Measurements from ENCODE around the gene IFNL2.
"Not testable (repeated sequence)": the region's sequence is repeated elsewhere in the genome, so short reads cannot be mapped to it uniquely, and the experiment has no call there.

IFNL2 gene

DNA sequence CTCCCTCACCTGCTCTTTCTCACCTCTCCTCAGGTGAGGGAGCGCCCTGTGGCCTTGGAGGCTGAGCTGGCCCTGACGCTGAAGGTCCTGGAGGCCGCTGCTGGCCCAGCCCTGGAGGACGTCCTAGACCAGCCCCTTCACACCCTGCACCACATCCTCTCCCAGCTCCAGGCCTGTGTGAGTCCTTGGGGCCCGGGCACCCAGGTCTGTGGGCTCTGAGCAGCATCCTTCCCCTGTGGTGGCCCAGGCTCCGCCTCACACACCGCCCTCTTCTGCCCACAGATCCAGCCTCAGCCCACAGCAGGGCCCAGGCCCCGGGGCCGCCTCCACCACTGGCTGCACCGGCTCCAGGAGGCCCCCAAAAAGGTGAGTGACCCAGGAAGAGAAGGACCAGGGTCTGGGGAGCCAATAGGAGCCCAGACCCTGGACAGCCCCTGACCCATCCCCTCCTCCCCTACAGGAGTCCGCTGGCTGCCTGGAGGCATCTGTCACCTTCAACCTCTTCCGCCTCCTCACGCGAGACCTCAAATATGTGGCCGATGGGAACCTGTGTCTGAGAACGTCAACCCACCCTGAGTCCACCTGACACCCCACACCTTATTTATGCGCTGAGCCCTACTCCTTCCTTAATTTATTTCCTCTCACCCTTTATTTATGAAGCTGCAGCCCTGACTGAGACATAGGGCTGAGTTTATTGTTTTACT lies 29.9 kb downstream of the IFNL2 start:
- DNase-seq (ENCODE audit: low read depth): peak; percentile 52

GRCh38 chr19:39299404-39299803 lies 31.2 kb downstream of the IFNL2 start:
- DNase-seq (ENCODE audit: low read depth): no peak

DNA sequence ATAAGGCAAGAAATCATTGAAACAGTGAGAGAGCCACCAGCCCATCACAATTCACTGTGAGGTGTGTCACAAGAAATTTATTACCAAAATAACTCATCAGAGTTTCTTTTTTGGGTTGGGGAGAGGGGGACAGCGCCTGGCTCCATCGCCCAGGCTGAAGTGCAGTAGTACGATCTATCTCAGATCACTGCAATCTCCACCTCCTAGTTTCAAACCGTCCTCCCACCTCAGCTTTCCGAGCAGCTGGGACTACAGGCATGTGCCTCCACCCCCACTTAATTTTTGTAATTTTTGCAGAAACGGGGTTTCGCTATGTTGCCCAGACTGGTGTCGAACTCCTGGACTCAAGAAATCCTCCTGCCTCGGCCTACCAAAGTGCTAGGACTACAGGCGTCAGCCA lies 31.6 kb downstream of the IFNL2 start:
- no peak for DNase-seq (ENCODE audit: low read depth)

GRCh38 chr19:39301021-39301420 lies 32.8 kb downstream of the IFNL2 start:
- no peak for DNase-seq (ENCODE audit: low read depth)

DNA sequence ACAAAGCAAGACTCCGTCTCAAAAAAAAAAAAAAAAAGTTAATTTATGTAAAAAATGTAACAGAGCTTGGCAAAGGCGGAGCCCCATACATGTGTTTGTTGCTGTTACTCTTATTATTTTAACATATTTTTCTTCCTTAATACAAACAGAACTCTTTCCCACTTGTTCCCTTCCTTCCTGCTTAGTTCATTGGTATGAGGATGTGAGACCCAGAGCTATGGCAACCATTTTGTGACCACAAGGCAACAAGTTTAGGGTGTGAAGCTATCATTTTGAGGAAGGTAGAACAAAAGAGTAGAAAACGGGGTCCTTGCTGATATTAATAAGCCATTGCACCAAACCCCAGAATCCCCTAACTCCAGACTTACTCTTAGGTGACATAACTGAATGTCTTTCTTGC lies 33.4 kb downstream of the IFNL2 start:
- no peak for DNase-seq (ENCODE audit: low read depth)

DNA sequence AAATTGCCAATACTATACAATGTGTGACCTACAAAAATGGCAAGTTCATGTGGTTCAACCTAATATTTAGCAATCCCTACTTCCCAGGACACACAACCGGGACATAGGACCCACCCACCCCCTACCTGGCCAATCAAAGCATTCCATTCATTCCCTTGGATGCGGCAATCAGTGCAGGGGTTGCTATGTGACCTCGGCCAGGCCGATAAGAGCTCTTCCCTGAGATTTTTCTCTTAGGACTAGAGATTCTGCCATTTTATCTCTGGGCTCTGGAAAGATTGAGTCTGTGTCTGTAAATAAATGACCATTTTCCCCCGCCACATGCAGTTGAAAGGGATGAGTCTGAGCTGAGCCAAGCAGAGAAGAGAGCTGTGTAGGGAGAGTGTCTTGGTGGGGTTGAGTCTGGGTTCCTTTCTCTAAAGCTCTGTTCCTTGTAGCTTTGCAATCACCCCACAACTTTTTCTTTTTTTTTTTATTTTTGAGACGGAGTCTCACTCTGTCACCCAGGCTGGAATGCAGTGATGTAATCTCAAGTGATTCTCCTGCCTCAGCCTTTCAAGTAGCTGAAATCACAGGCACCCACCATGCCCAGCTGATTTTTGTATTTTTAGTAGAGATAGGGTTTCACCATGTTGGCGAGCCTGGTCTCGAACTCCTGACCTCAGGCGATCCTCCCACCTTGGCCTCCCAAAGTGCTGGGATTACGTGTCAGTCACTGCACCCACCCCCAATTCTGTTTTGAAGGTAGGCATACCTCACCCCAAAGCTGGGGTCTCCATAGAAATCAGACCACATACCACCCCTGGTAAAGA lies 35.4 kb downstream of the IFNL2 start:
- DNase-seq (ENCODE audit: low read depth): no peak

GRCh38 chr19:39304185-39304513 lies 36.0 kb downstream of the IFNL2 start:
- no peak for DNase-seq (ENCODE audit: low read depth)

DNA sequence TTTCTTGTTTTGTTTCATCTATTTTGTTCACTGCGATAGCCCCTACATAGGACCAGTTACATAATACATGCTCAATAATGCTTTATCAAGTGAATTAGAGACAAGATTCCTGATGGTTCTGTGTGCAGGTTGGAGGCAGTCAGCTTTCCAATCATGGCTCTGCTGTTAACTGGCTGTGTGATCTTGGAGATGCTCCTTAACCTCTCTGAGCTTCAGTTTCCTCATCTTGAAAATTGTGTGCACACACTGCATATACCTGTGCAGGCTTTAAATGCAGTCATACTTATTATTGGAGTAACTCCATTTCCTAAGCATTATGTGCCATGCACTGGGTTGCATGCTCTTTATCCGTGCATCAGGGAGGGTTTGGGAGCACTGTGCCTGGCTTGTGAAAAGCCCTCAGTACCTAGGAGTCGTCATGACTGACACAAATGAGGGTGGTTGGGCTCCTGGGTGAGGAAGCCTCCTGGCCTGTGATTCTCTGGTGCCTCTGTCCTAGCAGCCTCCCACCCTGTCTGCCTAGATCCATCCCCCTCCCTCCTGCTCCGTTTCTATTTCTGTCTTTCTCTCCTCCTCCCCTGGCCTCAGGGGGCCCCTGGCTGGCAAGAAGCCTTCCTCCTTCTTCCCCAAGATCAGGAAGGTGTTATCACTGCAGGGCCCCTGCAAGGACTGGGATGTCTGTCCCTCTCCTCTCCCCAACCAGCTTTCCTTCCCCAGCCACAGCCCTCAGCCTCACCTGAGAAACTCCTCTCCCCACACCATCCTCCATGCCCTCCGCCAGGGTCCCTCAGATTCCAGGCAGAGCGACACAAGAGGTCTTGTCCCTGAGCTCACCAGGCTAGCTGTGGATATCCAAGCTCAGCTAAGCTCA lies 36.7 kb downstream of the IFNL2 start:
- no peak for DNase-seq (ENCODE audit: low read depth)

- DNase-seq (ENCODE audit: low read depth): no peak
These were observed 37.9 kb downstream of the IFNL2 start for GRCh38 chr19:39306075-39306474.

DNA sequence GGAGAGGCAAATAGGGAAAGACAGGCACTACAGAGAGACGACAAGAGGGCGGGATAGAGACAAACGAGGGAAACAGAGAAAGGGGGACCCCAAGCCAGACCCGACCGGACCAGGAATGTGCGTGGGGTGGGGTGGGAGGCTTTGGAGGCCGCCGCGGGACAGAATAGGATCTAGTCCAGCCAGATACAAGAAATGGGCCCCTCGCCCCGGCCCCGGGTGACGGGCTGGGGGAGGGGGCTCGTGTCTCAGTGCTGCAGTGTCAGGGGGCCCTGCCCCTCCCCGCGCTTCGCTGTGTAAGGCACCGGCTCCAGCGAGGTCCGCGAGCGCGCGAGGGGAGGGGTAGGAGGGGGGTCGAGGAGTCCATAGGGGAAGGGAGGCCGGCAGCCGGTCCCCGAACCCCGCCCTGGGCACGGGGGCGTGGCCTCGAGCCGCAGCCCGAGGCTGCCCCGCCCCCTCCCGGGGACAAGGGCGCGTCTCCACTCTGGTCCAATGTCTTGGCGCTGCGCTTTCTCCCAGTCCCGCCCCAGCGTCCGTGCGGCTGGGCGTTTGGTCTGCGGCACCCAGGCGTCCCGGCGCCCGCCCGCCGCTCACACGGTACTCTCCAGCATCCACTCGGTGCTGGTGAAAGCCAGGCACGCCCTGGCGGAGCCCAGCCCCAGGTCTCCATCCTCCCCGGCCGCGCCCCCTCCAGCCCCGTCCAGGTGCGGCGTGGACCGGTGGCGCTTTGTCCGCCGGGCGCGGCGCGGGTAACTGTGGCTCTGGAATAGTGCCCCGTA lies 39.0 kb downstream of the IFNL2 start:
- no peak for DNase-seq (ENCODE audit: low read depth)

DNA sequence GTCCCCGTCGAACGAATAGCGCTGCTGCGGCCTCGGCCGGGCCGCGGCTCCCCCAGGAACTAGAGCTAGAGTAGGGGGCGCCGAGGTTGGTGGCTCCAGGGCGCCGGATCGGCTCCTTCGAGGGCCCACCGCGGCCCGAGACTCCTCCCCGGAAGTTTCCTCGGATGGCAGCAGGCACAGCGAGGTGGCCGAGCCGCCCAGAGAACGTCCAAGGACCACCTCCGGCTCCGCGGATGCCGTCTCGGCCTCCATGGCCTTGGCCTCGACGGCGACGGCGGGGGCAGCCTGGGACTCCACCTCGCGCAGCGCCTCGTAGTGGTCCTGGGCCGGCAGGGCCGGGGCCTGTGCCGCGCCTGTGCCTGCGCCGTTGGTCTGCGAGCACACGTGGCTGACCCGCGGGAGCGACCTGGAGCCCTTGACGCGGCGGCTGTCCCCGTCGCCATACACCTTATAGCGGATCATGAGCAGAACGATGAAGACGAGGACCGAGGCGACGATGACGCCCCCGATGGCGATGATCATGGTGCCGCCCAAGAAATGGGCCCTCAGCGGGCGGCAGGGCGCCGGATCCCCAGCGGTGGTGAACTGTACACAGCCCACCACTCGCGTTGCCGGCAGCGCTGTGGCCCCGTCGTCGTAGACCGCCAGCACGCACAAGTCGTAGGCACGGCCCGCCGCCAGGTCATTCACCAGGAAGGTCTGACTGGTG lies 39.8 kb downstream of the IFNL2 start:
- DNase-seq (ENCODE audit: low read depth): no peak

DNA sequence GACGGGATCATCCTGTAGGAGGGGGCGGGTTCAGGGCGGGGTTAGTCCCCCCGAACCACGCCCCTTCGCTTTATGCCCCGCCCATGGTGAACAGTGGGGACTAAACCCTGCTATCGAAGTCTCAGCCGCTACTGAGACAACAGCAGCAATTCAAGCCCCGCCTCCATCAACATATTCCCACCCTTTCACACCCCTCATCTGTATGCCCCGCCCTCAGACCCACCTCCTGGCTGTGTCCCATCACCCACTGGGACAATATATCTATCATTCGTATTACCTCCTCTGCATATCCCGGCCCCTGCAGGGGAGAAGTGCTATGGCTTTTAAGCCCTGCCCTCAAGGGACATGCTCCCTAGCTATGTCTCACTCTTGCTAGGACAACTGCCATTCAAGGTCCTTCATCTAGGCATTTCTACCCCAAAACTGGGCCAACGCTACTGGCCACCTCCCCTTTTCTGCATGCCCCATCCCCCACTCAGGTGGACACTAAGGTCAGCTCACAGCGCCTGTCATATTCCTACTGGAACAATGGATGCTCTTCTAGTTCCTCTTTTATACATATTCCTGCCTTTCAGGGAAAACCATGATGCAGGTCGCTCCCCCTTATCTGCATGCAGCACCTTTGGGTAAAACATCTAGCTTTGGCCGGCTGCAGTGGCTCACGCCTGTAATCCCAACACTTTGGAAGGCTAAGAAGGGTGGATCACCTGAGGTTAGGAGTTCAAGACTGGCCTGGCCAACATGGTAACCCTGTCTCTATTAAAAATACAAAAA lies 40.5 kb downstream of the IFNL2 start:
- no peak for DNase-seq (ENCODE audit: low read depth)

GRCh38 chr19:39309305-39309670 lies 41.1 kb downstream of the IFNL2 start:
- not testable (repeated sequence) for DNase-seq (ENCODE audit: low read depth)

DNA sequence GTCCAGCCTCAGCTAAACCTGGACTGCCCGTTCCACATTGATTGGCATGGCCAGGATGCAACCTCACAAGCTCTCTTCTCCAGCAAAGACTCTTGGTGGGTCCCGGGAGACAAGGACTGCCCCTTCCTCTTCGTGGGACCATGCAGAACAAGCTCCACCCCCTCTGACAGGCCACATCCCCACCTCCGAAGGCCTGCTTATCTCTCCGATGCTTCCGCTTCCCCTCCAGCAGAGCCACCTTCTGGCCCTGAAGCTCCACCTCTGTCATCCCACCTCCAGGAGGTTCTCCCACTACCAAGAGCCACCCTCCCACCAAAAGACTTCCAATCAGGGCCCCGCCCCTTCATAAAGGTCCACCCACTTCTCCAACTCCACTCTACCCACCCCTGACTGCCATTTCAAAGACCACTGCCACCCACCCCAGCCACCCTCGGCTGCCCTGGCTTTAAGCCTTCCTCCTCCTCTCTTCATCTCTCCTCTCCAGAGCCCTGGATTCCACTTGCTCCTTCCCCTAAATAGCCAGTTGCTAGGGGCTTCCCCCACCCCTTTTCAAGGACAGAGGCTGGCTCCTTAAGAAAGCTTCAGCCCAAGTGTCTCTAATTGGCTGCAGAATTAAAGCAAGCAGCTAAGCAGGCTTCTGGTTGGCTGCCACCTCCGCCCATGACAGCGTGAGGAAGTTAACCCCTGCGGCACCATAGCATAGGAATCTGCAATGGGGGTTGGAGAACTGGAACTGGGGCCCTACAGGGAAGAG lies 42.5 kb downstream of the IFNL2 start:
- DNase-seq (ENCODE audit: low read depth): no peak

- DNase-seq (ENCODE audit: low read depth): no peak
These were observed 46.0 kb downstream of the IFNL2 start for GRCh38 chr19:39314016-39314728.

DNA sequence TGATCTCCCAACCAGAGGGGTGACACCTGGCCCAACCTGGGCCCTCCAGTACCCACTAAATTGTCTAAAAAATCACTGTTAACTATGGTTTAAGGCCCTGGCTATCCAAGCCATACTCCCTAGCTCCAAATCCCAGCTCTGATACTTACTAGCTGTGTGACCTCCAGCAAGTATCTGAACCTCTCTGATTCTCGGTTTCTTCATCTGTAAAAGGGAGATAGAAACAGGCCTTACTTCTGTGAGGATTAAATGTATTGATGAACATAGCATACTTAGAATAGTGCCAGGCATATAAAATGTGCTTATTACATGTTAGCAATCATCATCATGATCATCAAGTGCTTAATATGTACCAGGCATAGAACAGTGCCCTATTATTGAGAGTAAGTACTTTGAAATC lies 47.7 kb downstream of the IFNL2 start:
- no peak for DNase-seq (ENCODE audit: low read depth)

- no peak for DNase-seq (ENCODE audit: low read depth)
These were observed 48.6 kb downstream of the IFNL2 start for GRCh38 chr19:39316627-39317321.

DNA sequence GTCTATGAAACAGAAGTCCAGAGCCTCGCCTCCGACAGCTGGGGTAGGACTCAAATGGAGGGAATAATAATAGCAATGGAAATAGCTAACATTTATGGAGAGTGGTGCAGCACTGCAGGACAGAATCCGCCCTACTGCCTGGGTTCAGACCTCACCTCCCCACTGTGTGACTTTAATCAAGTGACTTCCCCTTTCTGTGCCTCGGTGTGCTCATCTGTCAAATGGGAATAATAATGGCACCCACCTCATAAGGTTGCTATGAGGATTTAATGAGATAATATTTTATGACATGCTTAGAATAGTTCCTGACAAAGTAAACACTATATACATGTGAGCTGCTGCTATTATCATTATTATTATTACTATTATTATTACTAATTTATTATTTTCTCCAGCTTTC lies 49.3 kb downstream of the IFNL2 start:
- DNase-seq (ENCODE audit: low read depth): no peak

DNA sequence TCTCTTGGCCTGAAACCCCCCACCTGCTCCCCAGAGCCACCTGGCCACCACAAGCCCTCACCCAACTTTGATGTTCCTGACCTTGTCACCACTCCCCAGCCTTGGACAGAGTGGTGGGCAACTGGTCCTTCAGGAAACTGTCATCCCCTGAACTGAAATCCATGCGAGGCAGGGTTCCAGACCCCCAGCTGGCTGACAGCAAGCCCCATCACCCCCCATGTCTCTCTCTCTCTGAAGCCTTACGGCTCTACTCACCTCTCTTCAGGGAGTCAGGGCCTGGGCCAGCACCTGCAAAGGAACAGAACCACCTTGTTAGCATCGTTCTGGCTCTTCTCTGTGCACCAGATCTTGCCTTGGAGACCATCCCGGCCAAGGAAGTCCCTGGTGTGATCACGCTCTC lies 49.9 kb downstream of the IFNL2 start:
- DNase-seq (ENCODE audit: low read depth): no peak

Data from stimulated activated CD8-positive, alpha-beta memory T cell treated with anti-CD3 and anti-CD28 coated beads, Interleukin-12 subunit alpha, Interleukin-12 subunit beta, amount 100 ng/mL, for 4 hours (primary cell).